Calu3 (cell line): ENCODE measurements around the gene BDKRB1. TPM values are rescaled to one million over a fixed set of nuclear protein-coding genes. Genes with fewer than 3 reads are reported as not detected.

ENCODE experiments used
- BruUV-seq: library from RNA; stranded (reverse); fragments of 400-500 nt; replicated peaks from 2 replicates; lab custom pipeline; 2021; lab: Mats Ljungman, UMichigan
- CTCF ChIA-PET: fragments of 300-600 bp; sonication (Branson Sonifier 250); formaldehyde crosslinking; loops from one replicate; lab custom pipeline; 2022; ENCODE audit warnings: antibody characterized with exemption; lab: Charles Lee
- DNase-seq: peaks from one replicate; pipeline ENCODE4 v3.0.0; 2022
- H3K27ac Mint-ChIP-seq: one replicate; pipeline ENCODE4 v1.8.0; 2022; ENCODE audit warnings: mixed read lengths; ENCODE audit not compliant: unreplicated experiment
- H3K27me3 Mint-ChIP-seq: one replicate; pipeline ENCODE4 v1.8.0; 2022; ENCODE audit warnings: mixed read lengths; ENCODE audit not compliant: unreplicated experiment
- H3K36me3 Mint-ChIP-seq: one replicate; pipeline ENCODE4 v1.8.0; 2022; ENCODE audit warnings: mild to moderate bottlenecking, moderate library complexity, mixed read lengths; ENCODE audit not compliant: insufficient read depth, unreplicated experiment
- H3K4me1 Mint-ChIP-seq: one replicate; pipeline ENCODE4 v1.8.0; 2022; ENCODE audit warnings: mild to moderate bottlenecking, low read depth, mixed read lengths; ENCODE audit not compliant: unreplicated experiment
- H3K4me3 Mint-ChIP-seq: one replicate; pipeline ENCODE4 v1.8.0; 2022; ENCODE audit warnings: mild to moderate bottlenecking, low read depth, moderate library complexity, mixed read lengths; ENCODE audit not compliant: unreplicated experiment
- H3K9me3 Mint-ChIP-seq: one replicate; pipeline ENCODE4 v1.8.0; 2022; ENCODE audit warnings: low read depth, mixed read lengths; ENCODE audit not compliant: unreplicated experiment
- intact Hi-C: fragments of 100-400 bp; cut with micrococcal nuclease; formaldehyde crosslinking; loops from one replicate; pipeline ENCODE4 v1.10.0; 2022; ENCODE audit not compliant: unreplicated experiment
- total RNA-seq: library from RNA; stranded (reverse); gene quantifications from 2 replicates; pipeline ENCODE4 v1.2.3, GENCODE V29; 2022
- TF ChIP-seq, protein P1 (sequence below): fragments of 200-600 bp; IDR thresholded peaks from one replicate; pipeline ENCODE4 v1.8.0; 2022; ENCODE audit warnings: antibody characterized with exemption; ENCODE audit not compliant: unreplicated experiment

Gene BDKRB1
- total RNA-seq, 1 experiment from 2014 or later, result not detected

DNA sequence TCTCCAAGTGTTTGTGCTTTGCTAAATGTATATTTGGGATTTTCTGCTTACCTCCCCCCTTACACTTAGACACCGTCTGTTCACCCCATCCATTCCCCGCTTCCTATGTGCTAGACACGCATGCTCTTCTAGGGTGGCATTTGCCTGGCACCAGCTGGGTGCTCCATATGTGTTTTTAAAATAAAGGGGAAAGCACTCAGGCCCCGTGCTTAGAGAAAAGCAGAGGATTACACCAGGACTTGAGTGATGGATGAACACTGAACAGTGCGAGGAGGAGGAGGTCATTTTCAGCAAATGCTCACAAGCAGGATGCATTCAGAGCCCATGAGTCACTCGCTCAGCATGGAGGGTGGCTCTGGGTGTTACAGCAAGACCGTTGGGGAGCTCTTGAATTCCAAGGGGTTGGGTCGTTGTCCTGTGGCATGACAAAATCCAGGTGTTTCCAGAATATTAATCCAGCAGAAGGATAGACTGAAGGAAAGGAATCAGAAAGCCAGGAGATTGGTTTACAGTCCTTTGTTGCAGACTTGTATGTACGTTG, 2.9 kb upstream of the BDKRB1 start:
- H3K4me1 Mint-ChIP-seq, result peaks cover 8% of the 10 kb centered on the region
- H3K27ac Mint-ChIP-seq, result no peak overlapping the region

DNA sequence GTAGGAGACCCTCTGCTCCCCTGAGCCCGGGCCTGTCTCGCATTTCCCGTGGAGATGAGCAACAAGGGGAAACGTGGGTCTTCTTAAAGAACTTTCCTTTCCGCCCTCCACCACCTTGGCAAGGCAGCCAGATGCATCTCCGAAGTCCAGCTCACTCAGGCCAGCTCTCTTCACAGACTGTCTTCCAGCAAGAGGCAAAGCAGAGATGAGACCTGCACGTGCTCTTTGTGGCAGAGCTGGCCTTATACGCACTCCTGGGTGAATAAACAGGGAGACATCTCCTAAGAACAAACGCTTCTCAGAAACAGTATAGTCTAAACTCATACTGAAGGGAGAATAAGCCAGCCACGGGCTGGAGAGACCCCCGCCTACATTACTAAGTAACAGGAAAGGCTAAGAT, 1.3 kb upstream of the BDKRB1 start:
- no peaks in the 10 kb centered on the region for H3K36me3 Mint-ChIP-seq
- DNase-seq, result no peak
- H3K9me3 Mint-ChIP-seq, result no peaks in the 10 kb centered on the region
- BruUV-seq, result no TSS peak
- no peak overlapping the region for H3K27ac Mint-ChIP-seq
- TF ChIP-seq, protein P1, sequence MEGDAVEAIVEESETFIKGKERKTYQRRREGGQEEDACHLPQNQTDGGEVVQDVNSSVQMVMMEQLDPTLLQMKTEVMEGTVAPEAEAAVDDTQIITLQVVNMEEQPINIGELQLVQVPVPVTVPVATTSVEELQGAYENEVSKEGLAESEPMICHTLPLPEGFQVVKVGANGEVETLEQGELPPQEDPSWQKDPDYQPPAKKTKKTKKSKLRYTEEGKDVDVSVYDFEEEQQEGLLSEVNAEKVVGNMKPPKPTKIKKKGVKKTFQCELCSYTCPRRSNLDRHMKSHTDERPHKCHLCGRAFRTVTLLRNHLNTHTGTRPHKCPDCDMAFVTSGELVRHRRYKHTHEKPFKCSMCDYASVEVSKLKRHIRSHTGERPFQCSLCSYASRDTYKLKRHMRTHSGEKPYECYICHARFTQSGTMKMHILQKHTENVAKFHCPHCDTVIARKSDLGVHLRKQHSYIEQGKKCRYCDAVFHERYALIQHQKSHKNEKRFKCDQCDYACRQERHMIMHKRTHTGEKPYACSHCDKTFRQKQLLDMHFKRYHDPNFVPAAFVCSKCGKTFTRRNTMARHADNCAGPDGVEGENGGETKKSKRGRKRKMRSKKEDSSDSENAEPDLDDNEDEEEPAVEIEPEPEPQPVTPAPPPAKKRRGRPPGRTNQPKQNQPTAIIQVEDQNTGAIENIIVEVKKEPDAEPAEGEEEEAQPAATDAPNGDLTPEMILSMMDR, result no peak
- intact Hi-C loops, result no loop called here
- no peak overlapping the region for H3K4me3 Mint-ChIP-seq
- peaks cover 8% of the 10 kb centered on the region for H3K4me1 Mint-ChIP-seq
- CTCF ChIA-PET, result no interaction called here
- peaks cover 21% of the 10 kb centered on the region for H3K27me3 Mint-ChIP-seq

More for the DNA sequence above, 2.9 kb upstream of the BDKRB1 start:
- Mint-ChIP-seq H3K4me3 (no peak overlapping the region), H3K9me3 (no peaks in the 10 kb centered on the region), H3K27me3 (peaks cover 19% of the 10 kb centered on the region), H3K36me3 (no peaks in the 10 kb centered on the region)
- DNase-seq, result peak; percentile 18
- intact Hi-C loops, result no loop called here
- TF ChIP-seq, protein P1, result no peak
- CTCF ChIA-PET, result no interaction called here
- no TSS peak for BruUV-seq

DNA sequence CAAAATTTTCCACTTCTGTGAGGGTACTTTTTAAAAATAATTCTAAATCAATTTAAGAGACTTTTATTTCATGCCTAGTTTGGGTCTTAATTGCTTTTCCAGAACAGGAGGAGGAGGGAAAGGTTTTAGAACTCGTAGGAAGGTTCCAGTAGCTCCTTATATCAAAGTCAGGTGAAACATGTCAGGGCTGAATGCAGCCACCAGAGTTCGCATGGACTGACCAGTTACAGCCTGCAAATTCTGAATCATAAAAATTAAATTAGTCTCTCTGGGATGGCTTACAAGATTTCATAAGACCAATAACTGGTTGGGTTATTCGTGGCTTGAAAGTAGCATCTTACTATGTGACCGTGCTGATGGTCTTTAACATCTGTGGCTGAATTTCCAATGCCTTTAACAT, 397 bp downstream of the BDKRB1 start:
- Mint-ChIP-seq H3K4me3 (no peak overlapping the region), H3K27me3 (peaks cover 29% of the 10 kb centered on the region), H3K36me3 (no peaks in the 10 kb centered on the region), H3K4me1 (peaks cover 8% of the 10 kb centered on the region), H3K27ac (no peak overlapping the region), H3K9me3 (no peaks in the 10 kb centered on the region)
- no peak for DNase-seq
- TF ChIP-seq, protein P1, result no peak
- intact Hi-C loops, result no loop called here
- no TSS peak for BruUV-seq
- CTCF ChIA-PET, result no interaction called here

DNA sequence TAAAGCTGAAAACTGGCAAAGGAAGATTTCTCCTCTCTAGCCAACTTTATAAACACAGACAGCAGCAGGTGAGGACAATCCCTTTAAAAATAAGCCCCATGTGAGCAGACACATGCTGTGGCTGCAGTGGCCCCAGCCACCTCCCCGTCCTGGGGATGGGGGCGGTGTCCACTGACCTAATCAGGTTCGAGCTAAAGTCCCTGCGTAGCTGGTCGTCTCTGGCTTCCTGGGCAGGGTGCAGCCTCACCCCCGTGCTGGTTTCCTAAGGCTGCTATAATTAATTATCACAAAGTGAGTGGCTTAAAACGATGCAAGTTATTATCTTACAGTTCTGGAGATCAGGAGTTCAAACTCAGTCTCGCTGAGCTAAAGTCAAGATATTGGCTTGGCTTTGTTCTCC, 1.0 kb downstream of the BDKRB1 start:
- Mint-ChIP-seq H3K4me1 (peaks cover 8% of the 10 kb centered on the region), H3K36me3 (no peaks in the 10 kb centered on the region), H3K27me3 (peaks cover 29% of the 10 kb centered on the region), H3K9me3 (no peaks in the 10 kb centered on the region), H3K27ac (no peak overlapping the region), H3K4me3 (no peak overlapping the region)
- TF ChIP-seq, protein P1, result no peak
- intact Hi-C loops, result no loop called here
- no TSS peak for BruUV-seq
- DNase-seq, result no peak
- CTCF ChIA-PET, result no interaction called here
